HG03432 (cell line): Measurements from ENCODE around the gene EIF3B.
"Not testable (repeated sequence)": the region's sequence is repeated elsewhere in the genome, so short reads cannot be mapped to it uniquely, and the experiment has no call there.

Source experiments
- ATAC-seq: cut with Tn5 transposase; IDR thresholded peaks from one replicate; pipeline ENCODE4 v1.9.1; 2021; ENCODE audit warnings: mild to moderate bottlenecking, moderate library complexity; ENCODE audit not compliant: unreplicated experiment

Gene EIF3B

GRCh38 chr7:2354186-2354938 lies at the start of gene EIF3B:
Gene EIF3B, plus strand, starts transcription at chr7:2354827. Its CDS starts 95 bp downstream, at chr7:2354922.
- peak; percentile 88 for ATAC-seq

- ATAC-seq = not testable (repeated sequence)
Observed at GRCh38 chr7:2305258-2305657, 49.4 kb upstream of the EIF3B start.

- ATAC-seq = no peak
Observed at GRCh38 chr7:2306688-2307087, 47.9 kb upstream of the EIF3B start.

- ATAC-seq = peak; percentile 49
Observed at GRCh38 chr7:2307690-2308107, 46.9 kb upstream of the EIF3B start.

- no peak for ATAC-seq
Observed at GRCh38 chr7:2309889-2310331, 44.7 kb upstream of the EIF3B start.

GRCh38 chr7:2312267-2312929 lies 42.2 kb upstream of the EIF3B start:
- ATAC-seq = peak; percentile 34

- ATAC-seq = peak; percentile 15
Observed at GRCh38 chr7:2313450-2314208, 41.0 kb upstream of the EIF3B start.

GRCh38 chr7:2314209-2314955 lies 40.2 kb upstream of the EIF3B start, which contains the start of gene SNX8:
Gene SNX8, minus strand, starts transcription at chr7:2314441. Its CDS starts 20 bp downstream, at chr7:2314421.
- ATAC-seq = peak; percentile 73

GRCh38 chr7:2314956-2315530 lies 39.6 kb upstream of the EIF3B start:
- ATAC-seq = not testable (repeated sequence)

- no peak for ATAC-seq
Observed at GRCh38 chr7:2315787-2316186, 38.8 kb upstream of the EIF3B start.

- no peak for ATAC-seq
Observed at GRCh38 chr7:2316578-2316977, 38.0 kb upstream of the EIF3B start.

GRCh38 chr7:2317556-2318293 lies 36.9 kb upstream of the EIF3B start:
- no peak for ATAC-seq

GRCh38 chr7:2321020-2321419 lies 33.6 kb upstream of the EIF3B start:
- ATAC-seq = no peak

GRCh38 chr7:2325162-2325561 lies 29.5 kb upstream of the EIF3B start:
- no peak for ATAC-seq

- ATAC-seq = no peak
Observed at GRCh38 chr7:2326951-2327350, 27.7 kb upstream of the EIF3B start.

- ATAC-seq = no peak
Observed at GRCh38 chr7:2330493-2330892, 24.1 kb upstream of the EIF3B start.

GRCh38 chr7:2331707-2332106 lies 22.9 kb upstream of the EIF3B start:
- no peak for ATAC-seq

GRCh38 chr7:2332606-2333231 lies 21.9 kb upstream of the EIF3B start:
- ATAC-seq = not testable (repeated sequence)

- no peak for ATAC-seq
Observed at GRCh38 chr7:2336626-2337299, 17.9 kb upstream of the EIF3B start.
